GM12864 (cell line): Measurements from ENCODE around the gene MCOLN2.
"Not testable (repeated sequence)": the region's sequence is repeated elsewhere in the genome, so short reads cannot be mapped to it uniquely, and the experiment has no call there.

ENCODE experiments used
- DNase-seq: peaks from one replicate; pipeline ENCODE4 v3.0.0-alpha.2; 2011; ENCODE audit warnings: low read depth
- H3K4me3 ChIP-seq: 2 replicates; pipeline ENCODE4 v1.5.1; 2011; ENCODE audit warnings: mild to moderate bottlenecking, low read depth, low read length, control low read depth
- CTCF ChIP-seq: IDR thresholded peaks from 2 replicates; pipeline ENCODE4 v1.5.1; 2011; ENCODE audit warnings: low read depth, mild to moderate bottlenecking, moderate library complexity, low read length, control low read depth, inconsistent platforms; ENCODE audit errors: missing control alignments

The MCOLN2 gene

GRCh38 chr1:84998642-84999280, 1.8 kb upstream of the MCOLN2 start:
- TF ChIP-seq CTCF: no peak
- peak overlapping the region; percentile 73 for H3K4me3 ChIP-seq
- DNase-seq: no peak

- TF ChIP-seq CTCF: no peak
- DNase-seq: no peak
- H3K4me3 ChIP-seq: peak overlapping the region; percentile 73
These were observed 1.0 kb upstream of the MCOLN2 start for GRCh38 chr1:84997667-84998600.

- no peak for TF ChIP-seq CTCF
- DNase-seq: peak; percentile 80
- peak overlapping the region; percentile 73 for H3K4me3 ChIP-seq
These were observed 1.2 kb downstream of the MCOLN2 start for GRCh38 chr1:84995484-84996334.

GRCh38 chr1:84991097-84991920, 5.6 kb downstream of the MCOLN2 start:
- H3K4me3 ChIP-seq: peak overlapping the region; percentile 5; the same call in 1 of the 2 replicates
- TF ChIP-seq CTCF: no peak
- DNase-seq: no peak

GRCh38 chr1:84988588-84988987, 8.3 kb downstream of the MCOLN2 start:
- no peak overlapping the region for H3K4me3 ChIP-seq
- no peak for DNase-seq
- TF ChIP-seq CTCF: no peak

- DNase-seq, H3K4me3 ChIP-seq: not testable (repeated sequence)
These were observed 10.4 kb downstream of the MCOLN2 start for GRCh38 chr1:84986561-84986960.
